Upper lobe of right lung (tissue), 1 donor: ENCODE measurements around the gene AP3S2. TPM values are rescaled to one million over a fixed set of nuclear protein-coding genes. Genes with fewer than 3 reads are reported as not detected.
"Not testable (repeated sequence)": the region's sequence is repeated elsewhere in the genome, so short reads cannot be mapped to it uniquely, and the experiment has no call there.

Experiments
- ATAC-seq: fragments of 200-7000 bp; cut with Tn5 transposase; one replicate; pipeline ENCODE4 v1.9.1; 2020; ENCODE audit warnings: mild to moderate bottlenecking, moderate library complexity
- DNase-seq: peaks from one replicate; pipeline ENCODE4 v3.0.0-alpha.2; 2020
- H3K27ac ChIP-seq: fragments of 200-600 bp; one replicate; pipeline ENCODE4 v1.8.0; 2022
- H3K27me3 ChIP-seq: fragments of 200-600 bp; one replicate; pipeline ENCODE4 v1.8.0; 2022; ENCODE audit warnings: mild to moderate bottlenecking
- H3K36me3 ChIP-seq: fragments of 200-600 bp; one replicate; pipeline ENCODE4 v1.8.0; 2022
- H3K4me1 ChIP-seq: fragments of 200-600 bp; one replicate; pipeline ENCODE4 v1.8.0; 2022
- H3K4me3 ChIP-seq: fragments of 200-600 bp; one replicate; pipeline ENCODE4 v1.8.0; 2022; ENCODE audit warnings: mild to moderate bottlenecking
- H3K9me3 ChIP-seq: fragments of 200-600 bp; one replicate; pipeline ENCODE4 v1.8.0; 2022
- CTCF ChIP-seq: fragments of 200-600 bp; IDR thresholded peaks from one replicate; pipeline ENCODE4 v1.8.0; 2022; ENCODE audit warnings: antibody characterized with exemption
- intact Hi-C: fragments of 100-400 bp; cut with DNase I; formaldehyde crosslinking; loops from one replicate; pipeline ENCODE4 v1.11.0; 2022
- total RNA-seq: library from RNA; stranded (reverse); fragmentation: NEBNext Ultra II Directional; extraction: Animal tissue kit (Norgen Biotek cat#: 25700); gene quantifications from one replicate; pipeline ENCODE4 v1.2.1, GENCODE V29; 2021
- donor health status: DM: no; HTN: yes; CAD: no; lungs with severe emphysema.

AP3S2 gene
- total RNA-seq, 1 donor from 2014 or later: 32.1 TPM

- H3K27me3 ChIP-seq: no peaks in the 10 kb centered on the region
- H3K9me3 ChIP-seq: no peaks in the 10 kb centered on the region
- ATAC-seq (no peak), DNase-seq (no peak)
- no peak overlapping the region for H3K4me3 ChIP-seq
- TF ChIP-seq CTCF: no peak
- no peaks in the 10 kb centered on the region for H3K4me1 ChIP-seq
- intact Hi-C loops: no loop called here
- H3K36me3 ChIP-seq: peaks cover 57% of the 10 kb centered on the region
- H3K27ac ChIP-seq: no peak overlapping the region
Observed at GRCh38 chr15:89860891-89861290, 32.9 kb downstream of the AP3S2 start.

GRCh38 chr15:89860431-89860830 lies 33.4 kb downstream of the AP3S2 start:
- H3K4me1 ChIP-seq: no peaks in the 10 kb centered on the region
- H3K27me3 ChIP-seq: no peaks in the 10 kb centered on the region
- no peak for TF ChIP-seq CTCF
- peaks cover 52% of the 10 kb centered on the region for H3K36me3 ChIP-seq
- intact Hi-C loops: no loop called here
- ATAC-seq: no peak
- H3K27ac ChIP-seq: no peak overlapping the region
- no peaks in the 10 kb centered on the region for H3K9me3 ChIP-seq
- H3K4me3 ChIP-seq: no peak overlapping the region
- DNase-seq: no peak

- Histone ChIP-seq H3K27ac (no peak overlapping the region), H3K27me3 (no peaks in the 10 kb centered on the region), H3K9me3 (no peaks in the 10 kb centered on the region), H3K4me1 (no peaks in the 10 kb centered on the region), H3K4me3 (no peak overlapping the region), H3K36me3 (peaks cover 47% of the 10 kb centered on the region)
- no peak for TF ChIP-seq CTCF
- intact Hi-C loops: no loop called here
- ATAC-seq: no peak
- no peak for DNase-seq
Observed at GRCh38 chr15:89858661-89859458, 34.9 kb downstream of the AP3S2 start.

GRCh38 chr15:89857673-89858072 lies 36.1 kb downstream of the AP3S2 start:
- intact Hi-C loops: no loop called here
- H3K27me3 ChIP-seq: no peaks in the 10 kb centered on the region
- no peak for DNase-seq
- no peaks in the 10 kb centered on the region for H3K9me3 ChIP-seq
- ATAC-seq: no peak
- no peaks in the 10 kb centered on the region for H3K4me1 ChIP-seq
- TF ChIP-seq CTCF: no peak
- H3K4me3 ChIP-seq: no peak overlapping the region
- H3K36me3 ChIP-seq: peaks cover 38% of the 10 kb centered on the region
- H3K27ac ChIP-seq: no peak overlapping the region

- no peak overlapping the region for H3K4me3 ChIP-seq
- H3K27me3 ChIP-seq: no peaks in the 10 kb centered on the region
- no peak for TF ChIP-seq CTCF
- peaks cover 32% of the 10 kb centered on the region for H3K36me3 ChIP-seq
- no peaks in the 10 kb centered on the region for H3K4me1 ChIP-seq
- ATAC-seq: no peak
- no peak for DNase-seq
- intact Hi-C loops: no loop called here
- no peaks in the 10 kb centered on the region for H3K9me3 ChIP-seq
- no peak overlapping the region for H3K27ac ChIP-seq
Observed at GRCh38 chr15:89855948-89856347, 37.8 kb downstream of the AP3S2 start.

GRCh38 chr15:89854863-89855262 lies 38.9 kb downstream of the AP3S2 start:
- intact Hi-C loops, H3K27ac ChIP-seq, ATAC-seq: not testable (repeated sequence)

More at GRCh38 chr15:89854863-89855262, 38.9 kb downstream of the AP3S2 start:
- H3K36me3 ChIP-seq: peaks cover 26% of the 10 kb centered on the region
- not testable (repeated sequence) for DNase-seq, H3K4me1 ChIP-seq, H3K27me3 ChIP-seq, H3K9me3 ChIP-seq, H3K4me3 ChIP-seq
